ENCODE measurements around the gene ZNF23.

DNA sequence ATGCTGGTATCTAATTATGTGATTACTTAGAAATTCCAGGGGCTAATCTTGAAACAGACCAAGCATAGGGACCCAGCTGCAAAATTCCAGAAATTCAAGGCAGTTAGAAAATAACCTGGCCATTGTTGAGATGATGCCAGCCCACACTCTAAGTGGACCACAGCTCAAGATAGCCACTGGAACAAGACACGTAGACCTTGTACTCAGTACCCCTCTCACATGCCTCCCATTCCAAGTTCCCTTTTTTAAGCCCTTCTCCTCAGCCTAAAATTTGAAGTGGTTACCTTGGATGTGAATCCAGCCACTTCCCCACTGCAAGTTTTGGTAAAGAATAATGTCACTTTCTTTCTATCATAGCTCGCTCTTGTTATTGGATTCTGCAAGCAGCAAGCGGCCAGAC lies 31.2 kb upstream of the ZNF23 start:
- TF ChIP-seq POLR2AphosphoS5 (IDR thresholded peaks at IDR 0.05; ENCODE audit: low read depth, low read length) (no peak), REST (IDR thresholded peaks at IDR 0.05; ENCODE audit: insufficient read depth in 1 of 2, low read depth in 2 of 2, low read length in 2 of 2) (no peak), SIN3A (IDR thresholded peaks at IDR 0.05; ENCODE audit: borderline replicate concordance, insufficient read depth, low read length) (no peak), TAF1 (IDR thresholded peaks at IDR 0.05; ENCODE audit: borderline replicate concordance, insufficient read depth, low read length) (no peak)
